Liver (tissue), 3 donors: Measurements from ENCODE around the gene CRYL1.

Experiments
- CTCF ChIP-seq: fragments of 150-350 bp; IDR thresholded peaks from 2 replicates; pipeline ENCODE4 v1.5.1; 2017; ENCODE audit warnings: improper control_type of control experiment, low read depth, low read length; ENCODE audit not compliant: missing input control
- RAD21 ChIP-seq, 2 donors: IDR thresholded peaks; 2 replicates each; pipeline ENCODE4 v1.6.1; 2016; ENCODE audit warnings: antibody characterized with exemption in 2 of 2, mild to moderate bottlenecking in 2 of 2
- donor health status: healthy.
- donor health status: healthy.

GRCh38 chr13:20474515-20474914 lies 51.1 kb downstream of the CRYL1 start:
- TF ChIP-seq CTCF (no peak), RAD21 (IDR thresholded peaks at IDR 0.05) (no peak)
